GM12872 (cell line): ENCODE measurements around the gene CORT.

ENCODE experiments used
- TF ChIP-seq, protein P1 (sequence below): IDR thresholded peaks from 3 replicates; pipeline ENCODE4 v1.5.1; 2011; ENCODE audit warnings: low read depth, mild to moderate bottlenecking, low read length, moderate library complexity; ENCODE audit not compliant: insufficient read depth

CORT gene

DNA sequence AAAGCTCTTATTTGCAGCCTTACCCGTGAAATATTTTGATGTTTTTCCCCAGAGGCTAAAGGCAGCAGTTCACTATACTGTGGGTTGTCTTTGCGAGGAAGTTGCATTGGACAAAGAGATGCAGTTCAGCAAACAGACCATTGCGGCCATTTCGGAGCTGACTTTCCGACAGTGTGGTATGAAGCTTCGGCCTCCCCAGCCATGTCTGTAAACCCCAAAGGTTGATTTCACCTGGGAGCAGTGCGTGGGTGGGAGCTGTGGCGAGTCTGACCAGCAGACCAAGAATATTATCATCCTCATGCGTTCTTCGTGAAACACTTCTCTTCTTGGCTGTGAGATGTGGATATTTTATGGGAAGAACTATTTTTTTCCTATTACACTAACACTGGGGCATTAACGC is 16.0 kb upstream of the CORT start:
- TF ChIP-seq, protein P1, sequence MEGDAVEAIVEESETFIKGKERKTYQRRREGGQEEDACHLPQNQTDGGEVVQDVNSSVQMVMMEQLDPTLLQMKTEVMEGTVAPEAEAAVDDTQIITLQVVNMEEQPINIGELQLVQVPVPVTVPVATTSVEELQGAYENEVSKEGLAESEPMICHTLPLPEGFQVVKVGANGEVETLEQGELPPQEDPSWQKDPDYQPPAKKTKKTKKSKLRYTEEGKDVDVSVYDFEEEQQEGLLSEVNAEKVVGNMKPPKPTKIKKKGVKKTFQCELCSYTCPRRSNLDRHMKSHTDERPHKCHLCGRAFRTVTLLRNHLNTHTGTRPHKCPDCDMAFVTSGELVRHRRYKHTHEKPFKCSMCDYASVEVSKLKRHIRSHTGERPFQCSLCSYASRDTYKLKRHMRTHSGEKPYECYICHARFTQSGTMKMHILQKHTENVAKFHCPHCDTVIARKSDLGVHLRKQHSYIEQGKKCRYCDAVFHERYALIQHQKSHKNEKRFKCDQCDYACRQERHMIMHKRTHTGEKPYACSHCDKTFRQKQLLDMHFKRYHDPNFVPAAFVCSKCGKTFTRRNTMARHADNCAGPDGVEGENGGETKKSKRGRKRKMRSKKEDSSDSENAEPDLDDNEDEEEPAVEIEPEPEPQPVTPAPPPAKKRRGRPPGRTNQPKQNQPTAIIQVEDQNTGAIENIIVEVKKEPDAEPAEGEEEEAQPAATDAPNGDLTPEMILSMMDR: no peak

- TF ChIP-seq, protein P1: no peak
Observed at GRCh38 chr1:10434590-10434989, 15.2 kb upstream of the CORT start.

DNA sequence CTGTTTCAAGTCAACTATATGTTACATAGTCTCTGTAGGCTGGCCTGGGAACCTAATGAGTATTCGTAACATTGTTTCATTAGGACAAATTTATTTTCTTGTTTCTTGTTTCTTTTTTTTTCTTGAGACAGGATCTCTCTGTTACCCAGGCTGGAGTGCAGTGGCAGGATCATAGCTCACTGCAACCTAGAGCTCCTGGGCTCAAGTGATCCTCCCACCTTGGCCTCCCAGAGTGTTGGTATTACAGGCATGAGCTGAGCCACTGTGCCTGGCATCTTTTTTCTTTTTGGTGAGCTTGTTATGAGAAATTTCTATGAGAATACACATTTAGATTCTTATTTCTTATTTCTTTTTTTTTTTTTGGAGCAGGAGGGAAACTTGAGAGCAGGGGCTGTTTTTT is 12.8 kb upstream of the CORT start:
- TF ChIP-seq, protein P1: no peak

- TF ChIP-seq, protein P1: no peak
Observed at GRCh38 chr1:10438677-10439163, 11.1 kb upstream of the CORT start.

- TF ChIP-seq, protein P1: no peak
Observed at GRCh38 chr1:10440305-10440704, 9.5 kb upstream of the CORT start.

DNA sequence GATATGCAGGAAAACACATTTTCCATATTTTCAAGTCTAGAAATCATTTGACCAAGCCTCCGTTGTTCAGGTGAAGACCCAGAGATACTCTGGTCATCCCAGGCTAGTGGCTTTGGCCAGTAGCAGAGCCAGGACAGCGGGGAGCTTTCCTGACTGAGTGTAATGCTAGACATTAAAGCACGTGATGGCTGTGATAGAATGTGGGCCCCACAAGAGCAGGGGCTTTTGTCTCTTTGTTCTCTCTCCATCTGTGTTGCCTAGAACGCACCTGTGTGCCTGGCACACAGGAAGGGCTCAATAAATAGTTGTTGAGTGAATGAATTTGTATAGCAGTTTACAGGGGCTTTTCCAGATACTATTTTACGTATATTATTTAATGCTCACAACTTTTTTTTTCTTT is 9.0 kb upstream of the CORT start:
- TF ChIP-seq, protein P1: no peak

DNA sequence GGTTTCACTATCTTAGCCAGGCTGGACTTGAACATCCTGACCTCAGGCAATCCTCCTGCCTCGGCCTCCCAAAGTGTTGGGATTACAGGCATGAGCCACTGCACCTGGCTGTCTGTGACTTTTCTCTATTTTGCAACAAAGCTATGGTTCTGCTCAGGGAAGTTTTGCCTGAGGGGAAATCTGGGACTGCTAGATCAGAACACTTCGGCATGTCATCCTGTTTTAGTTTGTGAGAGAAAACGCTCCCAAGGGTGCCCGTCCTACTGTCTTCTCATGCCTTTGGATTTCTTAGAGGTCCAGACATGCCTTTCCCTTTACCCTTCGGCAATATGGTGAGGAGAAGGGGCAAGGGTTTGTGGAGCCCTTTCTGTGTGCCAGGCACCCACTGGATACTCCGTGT is 5.6 kb upstream of the CORT start:
- TF ChIP-seq, protein P1: no peak

GRCh38 chr1:10444795-10445397 is 4.9 kb upstream of the CORT start:
- TF ChIP-seq, protein P1: no peak
